ENCODE measurements around the gene MRFAP1L1.
A peak's percentile ranks its signal among the peaks of the same experiment; 100 is the strongest.

MRFAP1L1 gene

DNA sequence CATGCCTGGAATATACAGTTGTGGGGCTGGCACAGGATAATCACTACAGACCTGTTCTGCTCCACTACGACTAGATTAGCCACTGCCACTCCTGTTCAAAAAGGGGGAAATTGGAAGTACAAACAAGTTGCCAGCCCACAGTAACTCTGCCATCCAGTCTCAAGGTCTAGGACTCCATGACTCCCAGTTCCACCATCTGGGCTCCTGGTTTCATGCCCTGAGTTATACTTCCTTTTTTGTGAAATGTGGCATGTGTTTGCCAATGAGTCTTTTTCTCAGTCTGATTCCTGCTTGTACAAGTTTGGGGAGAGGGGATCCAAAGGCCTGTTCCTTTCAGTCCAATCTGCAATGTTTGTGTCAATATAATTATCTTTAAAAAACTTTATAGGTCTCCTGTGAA is 5.3 kb upstream of the MRFAP1L1 start:
- no peak overlapping the region for H3K4me3 ChIP-seq (ENCODE audit: low read length)
- no peak for DNase-seq (ENCODE audit: low read depth)
- TF ChIP-seq, protein P1, sequence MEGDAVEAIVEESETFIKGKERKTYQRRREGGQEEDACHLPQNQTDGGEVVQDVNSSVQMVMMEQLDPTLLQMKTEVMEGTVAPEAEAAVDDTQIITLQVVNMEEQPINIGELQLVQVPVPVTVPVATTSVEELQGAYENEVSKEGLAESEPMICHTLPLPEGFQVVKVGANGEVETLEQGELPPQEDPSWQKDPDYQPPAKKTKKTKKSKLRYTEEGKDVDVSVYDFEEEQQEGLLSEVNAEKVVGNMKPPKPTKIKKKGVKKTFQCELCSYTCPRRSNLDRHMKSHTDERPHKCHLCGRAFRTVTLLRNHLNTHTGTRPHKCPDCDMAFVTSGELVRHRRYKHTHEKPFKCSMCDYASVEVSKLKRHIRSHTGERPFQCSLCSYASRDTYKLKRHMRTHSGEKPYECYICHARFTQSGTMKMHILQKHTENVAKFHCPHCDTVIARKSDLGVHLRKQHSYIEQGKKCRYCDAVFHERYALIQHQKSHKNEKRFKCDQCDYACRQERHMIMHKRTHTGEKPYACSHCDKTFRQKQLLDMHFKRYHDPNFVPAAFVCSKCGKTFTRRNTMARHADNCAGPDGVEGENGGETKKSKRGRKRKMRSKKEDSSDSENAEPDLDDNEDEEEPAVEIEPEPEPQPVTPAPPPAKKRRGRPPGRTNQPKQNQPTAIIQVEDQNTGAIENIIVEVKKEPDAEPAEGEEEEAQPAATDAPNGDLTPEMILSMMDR (IDR thresholded peaks at IDR 0.05; ENCODE audit: insufficient read depth, low read depth, low read length, missing control alignments) = no peak

DNA sequence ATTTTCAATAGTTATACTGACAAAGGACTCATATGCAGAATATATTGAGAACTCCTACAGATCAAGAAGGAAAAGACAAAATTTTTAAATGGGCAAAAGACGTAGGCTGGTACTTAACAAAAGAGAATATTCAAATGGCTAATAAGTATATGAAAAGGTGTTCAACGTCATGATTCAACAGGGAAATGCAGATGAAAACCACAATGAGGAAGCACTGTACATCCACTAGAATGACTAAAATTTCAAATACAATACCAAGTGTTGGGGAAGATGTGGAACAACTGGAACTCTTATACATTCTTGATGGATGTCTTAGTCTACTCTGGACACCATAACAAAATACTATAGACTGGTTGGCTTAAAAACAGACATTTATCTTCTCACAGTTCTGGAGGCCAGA is 1.3 kb upstream of the MRFAP1L1 start:
- H3K4me3 ChIP-seq (ENCODE audit: low read length) = no peak overlapping the region
- DNase-seq (ENCODE audit: low read depth) = no peak
- TF ChIP-seq, protein P1 (IDR thresholded peaks at IDR 0.05; ENCODE audit: insufficient read depth, low read depth, low read length, missing control alignments) = no peak

DNA sequence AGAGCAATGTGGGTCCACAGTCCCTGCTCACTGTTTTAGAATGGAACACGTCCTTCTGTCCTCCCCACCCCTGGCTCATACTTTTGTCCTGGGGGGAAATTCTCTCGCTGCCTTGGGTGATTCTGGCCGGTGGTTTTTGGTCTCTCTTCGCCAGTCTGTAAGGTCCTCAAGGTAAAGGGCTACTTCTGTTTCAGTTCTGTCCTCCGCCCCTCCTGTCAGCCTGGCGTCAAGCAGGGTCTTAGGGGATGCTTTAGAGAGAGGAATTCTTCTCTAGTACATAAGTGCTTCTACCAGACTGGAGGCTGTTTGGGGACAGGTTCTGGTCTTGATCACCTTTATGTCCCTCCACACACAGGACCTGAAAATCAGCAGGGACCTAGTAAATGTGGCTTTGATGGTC is 617 bp upstream of the MRFAP1L1 start:
- no peak for DNase-seq (ENCODE audit: low read depth)
- H3K4me3 ChIP-seq (ENCODE audit: low read length) = peak overlapping the region; percentile 88
- TF ChIP-seq, protein P1 (IDR thresholded peaks at IDR 0.05; ENCODE audit: insufficient read depth, low read depth, low read length, missing control alignments) = no peak

DNA sequence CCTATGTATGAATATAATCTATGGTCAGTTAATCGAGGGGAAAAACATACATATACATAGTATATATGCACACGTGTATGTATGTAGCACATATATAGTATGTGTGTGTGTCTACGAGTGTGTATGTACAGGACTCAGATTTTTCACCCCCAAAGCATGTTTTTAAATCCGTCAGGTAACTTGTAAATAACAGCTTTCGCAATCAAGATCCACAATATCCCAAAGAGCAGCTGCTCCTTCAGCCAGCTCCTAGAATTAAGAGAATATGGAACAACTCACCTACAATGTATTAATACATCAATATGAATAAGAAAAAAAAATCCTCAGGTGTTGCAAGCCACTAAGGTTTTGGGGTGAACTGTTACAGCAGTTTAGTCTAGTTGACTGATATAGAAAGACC is 3.5 kb downstream of the MRFAP1L1 start:
- no peak overlapping the region for H3K4me3 ChIP-seq (ENCODE audit: low read length)
- no peak for DNase-seq (ENCODE audit: low read depth)
- TF ChIP-seq, protein P1 (IDR thresholded peaks at IDR 0.05; ENCODE audit: insufficient read depth, low read depth, low read length, missing control alignments) = no peak

DNA sequence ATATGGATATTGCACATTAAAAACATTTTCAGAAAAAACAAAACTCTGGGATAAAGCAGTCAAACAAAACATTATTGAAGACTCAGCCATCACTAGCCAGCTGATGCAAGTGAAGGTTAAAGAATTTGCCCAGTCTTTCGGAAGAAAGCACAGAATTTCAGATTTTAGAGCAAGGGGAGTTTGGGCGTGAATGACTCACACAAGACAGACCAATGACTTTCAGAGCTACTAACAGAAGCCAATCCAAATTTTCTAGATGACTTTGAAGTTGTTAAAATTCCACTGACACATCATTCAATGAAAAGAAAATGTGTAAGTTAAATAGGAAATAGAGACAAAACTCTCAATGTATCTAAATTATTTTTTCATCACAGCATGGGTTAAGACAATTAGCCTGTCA is 4.0 kb downstream of the MRFAP1L1 start:
- no peak for DNase-seq (ENCODE audit: low read depth)
- TF ChIP-seq, protein P1 (IDR thresholded peaks at IDR 0.05; ENCODE audit: insufficient read depth, low read depth, low read length, missing control alignments) = no peak

DNA sequence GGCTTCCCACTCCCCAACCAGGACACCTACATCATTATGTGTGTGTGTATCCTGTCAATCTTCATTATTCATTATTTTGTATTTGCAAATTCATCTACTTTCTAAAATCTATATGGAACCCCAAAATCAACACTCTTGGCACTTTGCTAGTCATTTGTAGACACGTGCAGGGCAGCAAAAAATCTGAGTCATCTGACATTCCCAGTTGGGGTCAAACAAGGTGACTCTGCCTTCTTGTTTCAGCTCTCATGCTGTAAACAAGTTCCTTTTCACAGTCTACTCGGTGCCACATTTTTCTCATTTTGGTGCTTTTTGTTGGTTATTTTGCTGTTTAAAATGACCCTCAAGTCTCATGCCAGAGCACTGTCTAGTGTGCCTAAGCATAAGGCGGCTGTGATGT is 5.9 kb downstream of the MRFAP1L1 start:
- no peak overlapping the region for H3K4me3 ChIP-seq (ENCODE audit: low read length)
- TF ChIP-seq, protein P1 (IDR thresholded peaks at IDR 0.05; ENCODE audit: insufficient read depth, low read depth, low read length, missing control alignments) = no peak
- DNase-seq (ENCODE audit: low read depth) = no peak

More for the DNA sequence above, 4.0 kb downstream of the MRFAP1L1 start:
- no peak overlapping the region for H3K4me3 ChIP-seq (ENCODE audit: low read length)

DNA sequence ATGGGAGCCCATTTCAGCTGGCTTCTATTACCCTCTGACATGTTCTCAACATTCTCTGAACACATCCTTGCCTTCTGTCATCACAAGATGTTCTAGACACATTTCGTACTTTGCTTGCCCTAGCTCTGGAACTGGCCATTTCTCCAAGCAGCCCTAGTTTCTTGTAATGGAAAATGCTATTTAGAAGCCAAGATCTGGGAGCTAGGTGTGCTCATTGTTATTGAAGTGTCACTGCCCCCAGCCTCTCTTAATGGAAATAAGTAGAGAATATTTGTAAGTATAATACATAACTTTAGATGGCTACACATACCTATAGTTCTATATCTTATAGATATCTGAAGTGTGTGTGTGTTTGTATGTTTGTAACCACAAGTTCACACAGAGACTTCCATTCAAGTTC is 6.9 kb downstream of the MRFAP1L1 start:
- TF ChIP-seq, protein P1 (IDR thresholded peaks at IDR 0.05; ENCODE audit: insufficient read depth, low read depth, low read length, missing control alignments) = no peak
- no peak overlapping the region for H3K4me3 ChIP-seq (ENCODE audit: low read length)
- no peak for DNase-seq (ENCODE audit: low read depth)

Measured in epithelial cell of esophagus (primary cell).